Choroid plexus epithelial cell (primary cell): ENCODE measurements around the gene SH3TC1.

Experiments
- DNase-seq: peaks from one replicate; pipeline ENCODE4 v3.0.0-alpha.2; 2010; ENCODE audit warnings: low read depth
- H3K4me3 ChIP-seq: 2 replicates; pipeline ENCODE4 v1.5.1; 2011; ENCODE audit warnings: low read depth, mild to moderate bottlenecking, control low read depth, low read length, moderate library complexity
- TF ChIP-seq, protein P1 (sequence below): conservative IDR thresholded peaks from 2 replicates; pipeline ENCODE4 v1.5.1; 2011; ENCODE audit warnings: low read depth, mild to moderate bottlenecking, control low read depth, inconsistent platforms, low read length, moderate library complexity

The SH3TC1 gene

DNA sequence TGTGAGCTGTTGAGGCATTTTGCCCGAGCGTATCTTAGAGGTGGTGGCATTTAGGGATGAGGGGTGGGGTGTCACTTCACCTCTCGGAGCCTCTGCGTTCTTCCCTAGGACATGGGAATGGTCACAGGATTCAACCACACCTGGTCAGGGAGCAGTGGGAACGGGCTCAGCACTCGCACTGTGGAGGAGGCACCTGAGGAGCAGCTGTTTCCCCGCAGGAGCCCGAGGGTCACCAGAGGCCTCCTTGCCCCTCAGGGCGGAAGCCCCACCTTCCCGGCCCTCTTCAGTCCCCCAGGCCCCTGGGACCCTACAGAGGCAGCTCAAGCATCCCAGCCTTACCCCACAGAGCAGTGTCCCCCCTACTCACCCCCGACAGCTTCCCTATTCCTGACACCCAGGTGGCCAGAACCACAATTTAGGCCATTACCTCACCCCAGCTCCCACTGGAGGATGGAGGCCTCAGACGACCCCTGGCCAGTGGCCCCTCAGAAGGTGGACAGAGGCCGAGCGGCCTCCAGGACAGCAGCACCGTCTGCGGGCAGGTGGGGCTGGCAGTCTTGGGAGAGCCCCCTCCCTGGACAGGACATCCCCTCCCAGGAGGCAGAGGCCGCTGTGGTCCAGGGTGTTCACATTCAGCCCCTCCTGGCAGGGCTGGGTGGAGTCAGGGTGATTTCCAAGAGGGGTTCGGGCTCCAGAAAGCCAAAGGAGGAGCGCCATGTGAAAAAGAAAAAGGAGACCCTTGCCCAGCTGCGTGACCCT is 66.3 kb downstream of the SH3TC1 start:
- DNase-seq = no peak
- TF ChIP-seq, protein P1, sequence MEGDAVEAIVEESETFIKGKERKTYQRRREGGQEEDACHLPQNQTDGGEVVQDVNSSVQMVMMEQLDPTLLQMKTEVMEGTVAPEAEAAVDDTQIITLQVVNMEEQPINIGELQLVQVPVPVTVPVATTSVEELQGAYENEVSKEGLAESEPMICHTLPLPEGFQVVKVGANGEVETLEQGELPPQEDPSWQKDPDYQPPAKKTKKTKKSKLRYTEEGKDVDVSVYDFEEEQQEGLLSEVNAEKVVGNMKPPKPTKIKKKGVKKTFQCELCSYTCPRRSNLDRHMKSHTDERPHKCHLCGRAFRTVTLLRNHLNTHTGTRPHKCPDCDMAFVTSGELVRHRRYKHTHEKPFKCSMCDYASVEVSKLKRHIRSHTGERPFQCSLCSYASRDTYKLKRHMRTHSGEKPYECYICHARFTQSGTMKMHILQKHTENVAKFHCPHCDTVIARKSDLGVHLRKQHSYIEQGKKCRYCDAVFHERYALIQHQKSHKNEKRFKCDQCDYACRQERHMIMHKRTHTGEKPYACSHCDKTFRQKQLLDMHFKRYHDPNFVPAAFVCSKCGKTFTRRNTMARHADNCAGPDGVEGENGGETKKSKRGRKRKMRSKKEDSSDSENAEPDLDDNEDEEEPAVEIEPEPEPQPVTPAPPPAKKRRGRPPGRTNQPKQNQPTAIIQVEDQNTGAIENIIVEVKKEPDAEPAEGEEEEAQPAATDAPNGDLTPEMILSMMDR = no peak
- no peak overlapping the region for H3K4me3 ChIP-seq

DNA sequence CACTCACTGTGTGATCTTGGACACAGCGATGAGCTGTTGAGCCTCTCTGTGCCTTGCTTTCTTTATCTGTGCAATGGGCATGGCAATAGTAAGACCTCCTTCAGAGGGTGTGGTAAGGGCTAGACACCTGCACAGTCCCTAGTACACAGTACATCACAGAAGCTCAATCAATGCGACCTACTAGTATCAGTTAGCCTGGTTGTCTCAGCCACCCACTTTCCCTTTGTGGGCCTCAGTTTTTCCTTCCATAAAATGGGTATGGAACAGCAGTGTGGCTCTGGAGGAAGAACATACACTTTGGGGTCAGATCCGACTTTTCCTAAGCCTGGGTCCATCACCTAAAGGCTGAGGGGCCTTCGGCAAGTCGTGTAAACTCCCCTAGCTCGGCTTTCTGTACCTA is 67.0 kb downstream of the SH3TC1 start:
- TF ChIP-seq, protein P1 = no peak
- no peak overlapping the region for H3K4me3 ChIP-seq
- DNase-seq = no peak

DNA sequence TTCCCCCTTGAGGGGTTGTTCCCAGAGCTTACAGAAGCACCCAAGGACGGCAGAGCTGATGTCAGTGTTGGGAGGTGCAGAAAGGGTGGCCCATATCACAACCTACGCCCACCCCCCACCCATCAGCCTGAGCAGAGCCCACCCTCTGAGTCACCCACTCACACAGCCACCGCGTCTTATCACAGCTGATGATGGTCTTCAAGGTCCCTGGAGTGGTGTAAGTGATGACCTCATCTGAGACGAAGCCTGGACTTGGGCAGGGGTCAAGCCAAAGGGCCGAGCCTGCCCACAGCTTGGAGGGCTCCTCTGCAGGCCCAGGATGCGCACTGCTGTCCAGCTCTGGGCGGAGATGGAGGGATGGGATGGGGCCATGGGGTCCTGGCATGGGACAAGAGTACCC is 67.4 kb downstream of the SH3TC1 start:
- no peak for DNase-seq
- H3K4me3 ChIP-seq = no peak overlapping the region
- TF ChIP-seq, protein P1 = no peak

DNA sequence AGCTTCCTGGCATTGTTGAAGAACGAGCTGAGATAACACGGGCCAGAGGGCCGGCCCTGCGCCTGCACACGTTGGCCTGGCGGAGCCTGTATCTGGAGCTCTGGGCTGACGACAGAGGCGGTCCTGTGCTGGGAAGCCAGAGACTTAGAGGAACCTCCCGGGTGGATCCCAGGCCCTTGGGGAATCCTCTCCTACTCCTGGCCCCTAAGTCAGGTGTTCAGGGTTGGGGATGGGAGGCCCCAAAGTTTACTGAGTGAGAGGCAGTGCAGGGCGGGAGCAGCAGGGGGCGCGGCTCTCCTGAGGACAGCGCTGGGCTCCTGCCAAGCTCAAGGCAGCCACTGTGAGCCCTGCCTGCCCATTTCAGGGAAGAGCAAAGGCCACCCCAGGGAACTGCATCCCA is 68.0 kb downstream of the SH3TC1 start:
- no peak overlapping the region for H3K4me3 ChIP-seq
- DNase-seq = peak; percentile 60
- TF ChIP-seq, protein P1 = peak; percentile 70

DNA sequence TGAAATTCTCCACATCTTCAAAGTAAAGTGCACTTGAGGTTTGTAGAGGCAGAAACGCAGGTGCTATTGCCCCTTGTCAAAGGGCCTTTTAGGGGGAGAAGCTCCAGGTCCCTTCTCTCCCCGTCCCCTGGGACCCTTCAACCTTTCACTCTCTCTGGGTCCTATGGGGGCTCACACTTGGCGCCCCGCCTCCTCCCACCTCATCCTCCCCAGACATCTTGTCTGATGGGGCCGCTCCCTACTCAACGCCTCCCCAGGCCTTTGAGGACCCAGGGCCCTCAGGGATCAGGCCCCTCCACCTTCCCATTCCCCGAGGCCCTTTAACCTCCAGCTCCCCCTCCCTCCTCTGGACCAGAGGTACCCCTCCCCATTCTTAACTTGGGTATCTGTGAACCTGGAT is 69.1 kb downstream of the SH3TC1 start:
- H3K4me3 ChIP-seq = no peak overlapping the region
- DNase-seq = no peak
- TF ChIP-seq, protein P1 = no peak

DNA sequence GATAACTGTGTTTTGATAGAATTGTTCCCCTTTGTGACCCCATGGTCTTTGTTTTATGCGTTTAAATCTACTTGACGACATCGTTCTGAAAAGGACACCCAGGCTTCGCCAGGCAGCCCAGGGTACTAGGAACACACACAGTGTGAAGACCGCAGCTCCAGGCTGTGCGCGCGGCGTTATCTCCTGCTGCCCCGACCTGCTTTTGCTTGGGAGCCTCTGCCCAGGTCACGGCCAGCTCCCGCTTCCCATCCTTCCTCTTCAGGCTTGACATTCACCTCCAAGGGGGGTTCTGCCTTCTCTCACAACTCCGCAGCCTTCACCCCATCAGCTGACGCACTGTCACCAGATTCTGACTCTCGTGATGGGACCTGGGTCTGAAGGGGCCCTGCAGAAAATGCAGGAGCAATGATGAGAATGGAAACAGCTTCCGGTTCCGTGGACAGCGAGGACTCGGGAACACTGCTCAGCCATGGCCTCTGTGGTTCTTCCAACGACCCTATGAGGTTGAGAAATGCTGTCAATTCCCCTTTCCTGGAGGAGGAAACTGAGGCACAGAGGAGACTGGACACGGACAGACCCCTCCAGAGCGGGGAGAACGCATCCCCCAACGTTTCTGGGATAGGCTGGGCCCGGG is 69.9 kb downstream of the SH3TC1 start:
- DNase-seq = no peak
- TF ChIP-seq, protein P1 = no peak
- no peak overlapping the region for H3K4me3 ChIP-seq
